Fibroblast of skin of right quadriceps (primary cell): ENCODE data around the gene LINGO4.

Source experiments
- DNase-seq: peaks from one replicate; pipeline ENCODE4 v3.0.0-alpha.2; 2013

LINGO4 gene, protein sequence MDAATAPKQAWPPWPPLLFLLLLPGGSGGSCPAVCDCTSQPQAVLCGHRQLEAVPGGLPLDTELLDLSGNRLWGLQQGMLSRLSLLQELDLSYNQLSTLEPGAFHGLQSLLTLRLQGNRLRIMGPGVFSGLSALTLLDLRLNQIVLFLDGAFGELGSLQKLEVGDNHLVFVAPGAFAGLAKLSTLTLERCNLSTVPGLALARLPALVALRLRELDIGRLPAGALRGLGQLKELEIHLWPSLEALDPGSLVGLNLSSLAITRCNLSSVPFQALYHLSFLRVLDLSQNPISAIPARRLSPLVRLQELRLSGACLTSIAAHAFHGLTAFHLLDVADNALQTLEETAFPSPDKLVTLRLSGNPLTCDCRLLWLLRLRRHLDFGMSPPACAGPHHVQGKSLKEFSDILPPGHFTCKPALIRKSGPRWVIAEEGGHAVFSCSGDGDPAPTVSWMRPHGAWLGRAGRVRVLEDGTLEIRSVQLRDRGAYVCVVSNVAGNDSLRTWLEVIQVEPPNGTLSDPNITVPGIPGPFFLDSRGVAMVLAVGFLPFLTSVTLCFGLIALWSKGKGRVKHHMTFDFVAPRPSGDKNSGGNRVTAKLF

DNA sequence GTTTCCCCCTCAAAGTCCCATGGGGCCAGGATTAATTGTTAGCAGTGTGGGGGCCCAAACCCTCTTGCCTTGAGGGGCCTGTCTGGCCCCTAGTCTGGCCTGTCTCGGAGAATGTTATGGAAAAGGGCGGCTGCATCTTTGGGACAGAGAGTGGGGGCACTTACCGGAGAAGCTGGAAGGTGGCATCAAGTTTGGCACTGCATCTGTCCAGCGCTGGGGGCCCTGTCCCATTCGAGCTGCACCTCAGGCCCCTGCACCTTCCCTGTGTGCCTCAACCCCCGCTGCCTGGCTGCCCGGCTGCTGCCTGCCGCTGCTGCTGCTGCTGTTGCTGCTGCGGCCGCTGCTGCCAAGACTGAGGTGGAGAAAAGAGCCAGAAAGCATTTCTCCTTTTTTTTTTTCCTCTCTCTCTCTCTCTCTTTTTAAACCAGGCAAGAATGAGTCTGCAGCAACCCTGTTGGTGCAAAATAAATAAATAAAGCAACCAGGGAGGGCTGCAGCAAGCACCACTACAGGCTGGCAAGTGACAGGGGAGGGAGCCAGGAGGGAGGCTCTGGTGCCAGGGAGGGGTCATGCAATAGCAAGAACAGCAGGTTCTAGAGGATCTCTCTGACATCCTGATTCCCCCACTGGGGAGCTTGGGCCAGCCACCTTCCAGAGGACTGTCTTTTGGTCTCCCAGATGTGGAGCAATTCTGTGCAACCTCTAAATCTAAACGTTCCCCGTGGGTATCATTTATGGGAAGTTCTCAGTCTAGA is at the start of gene LINGO4:
Gene LINGO4, minus strand, starts transcription at position 354 of the 755 bp plus-strand sequence. CDS start 2,715 bp downstream, outside the sequence.
- no peak for DNase-seq

DNA sequence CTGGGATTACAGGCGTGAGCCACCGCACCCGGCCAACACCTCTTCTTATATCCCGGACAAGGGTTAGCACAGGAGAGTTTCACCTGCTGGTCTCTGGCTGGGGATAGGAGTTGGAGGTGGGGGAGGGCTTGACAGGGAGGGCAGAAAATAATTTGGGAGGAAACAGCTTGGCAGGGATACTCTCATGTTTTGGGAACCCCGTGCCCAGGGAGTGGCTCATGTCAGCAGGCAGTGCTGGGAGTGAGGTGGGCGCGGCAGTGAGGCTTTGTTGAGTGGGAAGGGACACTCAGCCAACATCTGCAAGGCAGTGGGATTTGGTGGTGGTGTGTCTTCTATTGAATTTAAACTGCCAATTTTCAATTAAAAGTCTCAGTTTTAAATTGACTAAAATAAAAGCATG is 49.4 kb upstream of the LINGO4 start:
- DNase-seq, result no peak

DNA sequence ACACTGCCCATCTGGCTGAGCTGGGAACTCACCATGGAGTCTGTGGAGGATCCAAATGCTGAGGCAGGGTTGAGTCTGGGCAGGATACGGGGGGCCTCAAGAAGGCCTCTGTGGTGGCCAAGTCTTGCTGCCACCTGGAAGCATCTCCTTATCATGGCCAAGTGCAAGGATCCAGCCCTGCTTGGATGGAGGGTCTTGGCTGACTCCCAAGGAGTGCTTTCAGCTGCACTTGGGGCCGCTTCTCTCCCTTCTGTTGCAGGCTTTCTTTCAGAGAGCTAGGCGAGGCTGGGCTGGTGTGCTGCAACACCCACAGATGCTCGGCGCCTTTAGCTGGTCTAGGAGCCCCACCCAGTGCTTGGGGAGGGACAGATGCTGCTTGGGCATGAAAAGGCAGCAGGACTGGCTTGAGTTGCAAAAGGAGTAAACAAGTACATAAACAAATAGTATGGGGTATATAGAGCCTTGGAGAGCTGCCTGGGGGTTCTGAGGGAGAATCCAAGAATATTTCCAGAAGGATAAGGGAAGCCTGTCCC is 48.3 kb upstream of the LINGO4 start, which contains the start of gene THEM5:
Gene THEM5, minus strand, starts transcription at position 302 of the 533 bp plus-strand sequence. Its CDS starts 147 bp downstream, at position 155.
- DNase-seq, result no peak

DNA sequence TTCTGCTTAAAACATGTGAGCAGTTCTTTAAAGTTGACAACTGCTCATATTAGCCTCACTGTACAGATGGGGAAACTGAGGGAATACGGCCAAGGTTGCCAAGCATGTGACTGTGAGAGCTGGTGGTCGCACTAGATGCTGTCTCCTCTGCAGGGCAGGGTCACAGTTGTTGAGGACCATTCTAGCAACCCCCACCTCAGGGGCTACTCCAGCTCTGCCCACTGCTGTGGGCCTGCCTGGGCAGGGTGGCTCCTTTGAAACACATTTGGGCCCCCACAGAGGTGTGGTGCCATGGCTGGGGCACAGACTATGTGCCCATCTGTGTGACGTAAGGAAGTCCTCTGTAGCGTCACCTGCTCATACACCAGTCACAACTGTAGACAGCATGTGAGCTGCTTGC is 47.5 kb upstream of the LINGO4 start:
- no peak for DNase-seq

DNA sequence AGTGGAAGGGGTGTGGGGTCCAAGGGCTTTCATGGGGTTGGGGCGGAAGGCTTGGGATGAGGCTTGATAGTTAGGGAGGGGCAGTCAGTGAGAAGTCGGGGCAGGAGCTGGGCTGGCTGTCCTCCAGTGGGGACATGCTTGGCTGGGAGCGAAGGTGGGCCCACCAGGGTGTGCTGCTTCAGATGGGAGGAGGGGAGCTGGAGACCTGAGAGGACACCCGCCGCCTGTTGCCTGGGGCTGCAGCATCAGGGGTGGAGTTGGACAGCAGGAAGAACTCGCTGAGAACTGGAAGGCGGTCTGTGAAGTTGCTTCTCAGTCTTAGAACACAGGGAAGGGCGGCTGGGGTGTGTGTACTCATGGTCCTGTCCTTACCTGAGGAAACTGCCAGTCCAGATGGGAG is 46.7 kb upstream of the LINGO4 start:
- DNase-seq, result no peak

DNA sequence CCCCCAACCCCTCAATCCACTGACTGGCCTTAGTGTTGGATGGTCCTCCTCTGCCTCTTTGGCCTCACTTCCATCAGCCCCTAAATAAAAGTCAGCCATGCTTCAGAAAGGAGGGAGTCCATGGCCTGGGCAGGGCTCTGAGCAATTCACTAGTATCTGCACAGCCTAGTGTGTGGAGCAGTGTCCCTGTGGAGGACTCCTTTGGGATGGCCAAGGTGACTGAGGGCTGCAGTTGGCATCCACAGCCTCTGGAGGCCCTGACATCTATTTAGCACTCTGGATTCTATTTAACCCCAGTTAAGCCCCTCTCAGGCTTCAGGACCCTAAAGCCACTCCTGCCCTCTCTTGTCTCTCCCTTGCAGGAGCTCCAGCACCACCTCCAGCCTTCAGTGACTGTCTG is 44.7 kb upstream of the LINGO4 start:
- DNase-seq, result no peak

DNA sequence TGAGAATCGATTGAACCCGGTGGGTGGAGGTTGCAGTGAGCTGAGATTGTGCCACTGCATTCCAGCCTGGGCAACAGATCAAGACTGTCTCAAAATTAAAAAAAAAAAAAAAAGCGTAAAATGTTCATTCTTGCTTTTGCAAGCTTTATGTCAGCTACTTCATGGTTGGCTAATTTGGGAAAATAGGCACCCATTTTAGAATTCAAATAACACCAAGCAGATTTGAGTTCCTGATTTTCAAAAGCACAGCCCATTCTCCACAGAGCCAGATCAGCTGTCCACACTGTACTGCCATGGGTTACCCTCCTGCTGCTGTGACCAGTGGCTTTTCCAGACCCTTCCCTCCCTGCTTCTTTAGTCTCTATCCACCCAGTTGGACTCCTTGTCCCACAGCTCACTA is 43.9 kb upstream of the LINGO4 start:
- no peak for DNase-seq

DNA sequence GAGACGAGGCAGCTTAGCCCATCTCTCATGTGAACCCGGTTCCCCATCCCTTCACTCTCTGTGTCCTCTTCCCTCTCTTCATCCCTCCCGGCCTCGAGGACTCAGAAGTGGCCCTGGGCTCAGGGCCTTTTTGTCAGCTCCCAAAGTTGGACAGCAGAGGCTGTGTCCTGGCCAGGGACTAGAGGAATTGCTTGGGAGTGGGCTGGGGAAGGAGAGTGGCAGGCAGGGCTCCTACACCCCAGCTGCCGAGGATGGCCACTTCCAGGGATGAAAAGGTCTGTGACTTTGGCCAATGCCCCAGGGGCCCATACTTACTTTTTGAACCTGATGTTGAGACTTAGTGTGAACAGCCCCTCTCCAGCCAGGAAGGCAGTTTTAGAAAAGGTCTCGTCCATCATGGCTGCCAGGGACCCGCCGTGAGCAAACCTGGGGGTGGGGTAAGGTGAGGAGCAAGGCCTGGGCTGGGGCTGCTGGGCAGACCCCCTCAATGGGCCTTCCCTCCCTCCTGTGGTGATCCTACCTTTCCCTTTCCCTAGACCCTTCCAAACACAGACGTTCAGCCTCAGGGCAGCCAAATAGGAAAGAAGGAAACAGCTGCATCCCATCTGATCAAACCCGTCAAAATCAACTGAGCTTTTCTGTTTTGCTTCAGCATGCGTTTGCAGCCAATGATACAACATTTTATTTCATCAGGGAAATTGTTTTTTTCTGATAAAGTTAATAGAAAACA is 42.8 kb upstream of the LINGO4 start:
- no peak for DNase-seq

DNA sequence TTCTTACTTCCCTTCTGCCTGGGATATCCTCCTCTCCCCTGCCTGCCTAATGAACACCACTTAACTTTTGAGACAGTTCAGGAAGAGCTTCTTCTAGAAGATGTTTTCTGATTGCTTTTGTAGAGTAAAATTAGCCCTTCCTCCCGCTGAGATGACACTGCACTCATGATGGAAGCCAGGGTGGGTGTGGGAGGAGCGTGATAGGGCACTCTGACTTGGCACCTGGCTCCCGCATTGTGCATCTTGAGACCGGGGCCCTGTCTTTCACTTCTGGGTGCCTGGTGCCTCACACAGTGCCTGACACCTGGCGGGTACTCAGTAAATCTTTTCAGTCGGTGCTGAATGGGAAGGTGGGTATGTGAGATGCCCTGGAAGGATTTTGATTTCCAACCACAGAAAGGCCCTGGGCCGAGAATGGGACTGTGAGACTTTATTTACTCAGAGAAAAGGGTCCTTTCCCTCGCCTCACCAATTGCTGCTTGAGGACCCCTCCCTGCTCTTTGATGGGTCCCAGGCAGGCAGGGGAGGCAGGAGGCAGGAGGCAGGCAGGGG is 41.5 kb upstream of the LINGO4 start:
- DNase-seq, result no peak

DNA sequence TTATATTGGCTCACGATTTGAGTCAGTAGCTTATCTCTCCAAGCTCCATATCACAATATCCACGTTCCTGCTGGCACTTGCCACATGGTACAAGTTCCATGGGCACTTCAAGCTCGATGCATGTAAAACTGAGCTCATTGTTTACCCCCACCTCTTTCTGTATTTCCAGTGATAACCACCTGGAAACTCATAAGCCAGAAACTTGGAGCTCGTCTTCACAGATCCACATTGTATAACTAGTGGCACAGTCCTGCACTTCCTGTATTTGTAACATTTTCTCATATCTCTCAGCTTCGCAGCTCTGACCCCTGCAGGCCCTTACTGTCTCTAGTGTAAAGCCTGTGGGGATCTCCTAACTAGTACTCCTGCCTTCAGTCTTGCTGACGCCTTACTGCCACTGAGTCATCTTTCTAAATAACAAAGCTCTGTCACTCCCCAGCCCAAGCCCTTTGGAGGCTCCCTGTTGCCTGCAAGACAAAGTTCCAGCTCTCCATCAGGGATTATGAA is 40.9 kb upstream of the LINGO4 start:
- peak; percentile 46 for DNase-seq

DNA sequence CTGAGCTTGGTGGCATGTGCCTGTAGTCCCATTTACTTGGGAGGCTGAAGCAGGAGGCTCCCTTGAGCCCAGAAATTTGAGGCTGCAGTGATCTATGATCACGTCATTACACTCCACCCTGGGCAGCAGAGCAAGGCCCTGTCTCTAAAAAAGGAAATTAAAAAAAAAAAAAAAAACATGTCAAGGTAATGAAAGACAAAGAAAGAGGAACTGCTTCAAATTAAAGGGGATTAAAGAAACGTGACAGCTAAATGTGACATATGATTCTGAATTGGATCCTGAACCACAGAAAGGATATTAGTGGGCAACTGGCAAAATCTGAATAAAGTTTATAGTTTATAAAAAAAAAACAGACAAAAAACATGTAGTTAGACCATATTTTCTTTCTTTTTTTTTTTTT is 38.2 kb upstream of the LINGO4 start:
- no peak for DNase-seq

DNA sequence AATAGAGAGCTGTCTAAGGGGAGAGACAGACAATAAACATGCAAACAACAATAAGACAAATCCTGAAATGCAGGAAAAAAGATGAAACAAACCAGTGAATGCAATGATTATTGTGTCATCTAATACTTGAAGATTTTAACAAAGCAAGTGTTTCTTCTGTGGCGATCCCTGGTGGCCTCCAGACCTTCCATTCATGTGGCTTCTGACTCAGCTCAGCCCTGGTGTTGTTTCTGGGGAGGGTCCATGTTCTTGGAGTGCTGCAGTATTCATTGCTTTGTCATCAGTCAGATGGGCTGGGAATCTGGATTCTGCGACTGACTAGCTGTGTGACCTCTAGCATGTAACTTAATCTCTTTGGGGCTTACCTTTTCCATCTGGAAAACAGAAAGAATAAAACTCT is 35.9 kb upstream of the LINGO4 start:
- DNase-seq, result peak; percentile 21

DNA sequence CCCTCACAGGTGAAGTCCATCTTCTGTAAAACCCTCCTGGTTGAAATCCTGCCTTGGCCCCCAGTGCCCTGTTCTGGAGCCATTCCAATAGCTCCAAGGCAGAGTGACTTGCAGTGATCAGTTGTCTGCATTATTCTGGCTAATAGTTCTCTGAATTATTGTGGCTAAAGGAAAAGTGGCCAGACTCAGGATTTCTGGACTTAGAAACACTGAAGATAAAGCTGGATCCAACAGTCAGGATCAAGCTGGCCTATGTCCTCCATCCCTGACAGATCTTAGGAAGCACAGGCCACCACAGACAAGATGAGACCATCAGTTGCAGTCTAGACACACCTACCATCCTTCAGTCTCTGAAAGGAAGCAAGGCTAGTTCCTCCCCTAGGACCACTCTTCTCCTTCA is 35.2 kb upstream of the LINGO4 start:
- no peak for DNase-seq

DNA sequence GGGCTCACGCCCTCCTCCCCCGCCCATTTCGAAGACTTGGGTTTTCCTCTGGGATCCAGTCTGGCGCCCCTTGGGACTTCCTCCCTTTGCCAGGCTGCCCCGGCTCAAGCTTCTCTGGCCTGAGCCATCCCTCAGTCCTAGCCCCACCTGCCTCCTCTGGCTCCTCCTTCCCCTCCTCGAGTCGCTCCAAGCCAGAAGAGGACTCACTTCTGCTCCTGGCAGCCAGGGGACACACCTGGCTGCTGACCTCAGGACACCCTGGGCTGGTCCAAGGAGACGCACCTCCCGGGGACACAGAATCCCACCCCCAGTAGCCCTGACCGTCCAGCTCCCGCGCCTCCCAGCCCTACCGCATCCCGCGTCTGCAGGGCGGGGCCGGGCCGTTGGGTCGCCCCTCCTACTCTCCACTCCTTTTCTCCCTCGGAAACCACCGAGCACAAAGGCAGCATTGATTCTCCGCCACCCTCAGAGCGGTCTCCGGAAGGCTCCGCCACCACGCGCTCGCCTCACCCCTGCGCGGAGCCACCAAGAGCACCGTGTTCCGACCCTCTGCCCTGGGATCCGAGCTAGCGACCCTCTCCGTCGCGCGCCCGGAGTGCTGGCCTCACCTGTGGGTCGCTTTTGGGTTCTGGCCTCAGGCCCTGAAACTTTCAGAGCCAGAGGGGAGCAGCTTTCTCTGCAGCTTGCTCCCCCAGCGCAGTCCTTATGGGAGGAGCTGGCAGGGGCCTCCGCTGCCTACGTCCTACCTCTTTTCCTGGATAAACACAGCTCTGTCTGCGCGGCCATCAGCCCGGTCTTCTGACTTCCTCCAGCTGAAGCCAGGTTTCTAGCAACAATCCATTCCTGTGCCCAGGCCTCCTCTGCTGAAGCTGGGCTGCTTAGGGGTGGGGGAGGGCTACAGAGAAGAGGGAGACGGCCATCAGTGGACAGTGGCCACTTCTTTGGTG is 34.5 kb upstream of the LINGO4 start, which contains the start of gene C2CD4D:
Gene C2CD4D, minus strand, starts transcription at position 364 of the 947 bp plus-strand sequence. CDS start 831 bp downstream, outside the sequence.
- DNase-seq, result no peak

DNA sequence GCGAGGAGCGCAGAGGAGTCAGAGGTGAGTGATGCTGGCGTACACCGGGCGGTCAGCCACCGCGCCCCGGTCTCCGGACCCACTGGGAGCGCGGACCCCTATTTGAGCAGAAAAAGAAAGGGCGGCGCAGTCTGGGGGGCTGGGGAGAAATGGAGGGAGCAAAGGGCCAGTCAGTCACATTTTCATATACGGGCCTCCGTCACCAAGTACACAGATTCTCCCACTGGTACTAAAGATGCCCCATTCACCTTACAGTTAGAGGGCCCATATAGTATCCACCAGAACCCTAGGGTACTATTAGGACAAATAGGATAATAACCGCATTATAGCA is 33.8 kb upstream of the LINGO4 start:
- no peak for DNase-seq

DNA sequence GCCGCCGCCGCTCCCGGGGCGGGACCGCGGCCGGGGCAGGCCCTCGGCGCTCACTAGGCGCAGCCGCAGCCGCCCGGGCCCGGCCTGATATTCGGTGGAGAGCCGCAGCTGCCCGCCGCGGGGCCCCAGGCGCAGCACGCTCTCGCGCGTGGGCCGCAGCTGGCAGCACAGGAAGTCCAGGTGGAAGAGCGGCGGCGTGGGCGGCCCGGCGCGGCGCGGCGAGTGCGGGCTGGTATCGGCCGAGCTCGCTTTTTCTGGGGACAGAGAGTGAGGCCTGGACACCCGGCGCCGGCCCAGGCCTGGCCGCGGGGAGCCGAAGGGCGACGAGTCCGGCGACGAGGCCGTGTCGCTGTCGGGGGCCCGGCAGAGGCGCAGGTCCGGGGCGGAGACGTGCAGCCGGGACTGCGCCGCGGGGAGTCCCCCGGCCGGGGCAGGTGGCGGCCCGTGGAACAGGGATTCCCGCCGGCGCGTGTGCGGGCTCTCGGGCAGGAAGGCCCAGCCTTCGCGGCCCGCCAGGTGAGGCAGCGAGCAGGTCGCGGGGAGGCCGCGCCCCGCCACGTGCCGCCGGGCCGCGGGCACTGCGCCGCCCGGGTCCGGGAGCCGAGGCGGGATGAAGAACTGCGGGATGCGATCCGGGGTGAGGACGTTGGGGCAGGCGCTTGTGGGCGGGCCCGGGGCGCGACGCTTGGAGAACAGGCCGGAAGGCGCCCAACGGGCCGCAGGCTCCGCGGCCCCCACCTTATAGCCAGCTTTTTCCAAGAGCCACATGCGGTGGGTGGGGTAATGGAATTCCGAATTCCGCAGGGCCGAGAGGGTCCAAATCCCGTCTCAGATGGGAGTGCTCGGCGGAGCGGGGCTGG is 33.2 kb upstream of the LINGO4 start:
- DNase-seq, result no peak

DNA sequence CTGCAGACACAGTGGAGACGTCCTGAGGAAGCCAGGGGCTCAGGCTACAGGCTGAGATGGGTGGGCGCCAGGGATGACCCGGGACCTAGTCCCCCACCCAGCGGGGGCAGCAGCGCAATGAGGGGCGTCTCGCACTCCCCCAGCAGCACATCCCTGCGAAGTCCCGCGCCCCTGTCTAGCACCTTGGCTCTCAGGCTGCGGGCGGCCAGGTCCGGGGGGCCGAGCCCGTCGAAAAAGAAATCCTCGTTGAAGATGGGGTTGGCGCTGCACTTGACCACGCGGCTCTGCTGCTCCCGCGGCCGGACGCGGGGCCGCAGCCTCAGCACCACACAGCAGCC is 32.6 kb upstream of the LINGO4 start:
- DNase-seq, result no peak

DNA sequence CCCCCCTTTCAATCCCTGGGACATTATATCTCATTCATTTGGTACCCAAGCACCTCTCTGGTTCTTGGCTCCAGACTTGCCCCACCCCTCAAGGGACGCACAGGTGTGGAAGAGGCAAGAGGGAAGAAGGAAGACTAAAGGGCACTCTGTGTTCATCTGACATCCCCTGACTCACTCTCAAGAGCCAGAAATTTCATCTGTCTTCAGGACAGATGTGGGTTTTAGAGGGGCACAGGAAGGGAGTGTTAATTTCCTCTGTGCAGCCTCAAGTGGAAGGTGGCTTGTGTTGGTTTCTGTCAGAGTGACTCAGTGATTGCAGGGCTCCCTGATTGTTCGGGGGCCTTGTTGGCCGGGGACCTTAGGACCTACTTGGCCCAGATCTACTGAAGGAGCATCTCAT is 32.0 kb upstream of the LINGO4 start:
- DNase-seq, result no peak

DNA sequence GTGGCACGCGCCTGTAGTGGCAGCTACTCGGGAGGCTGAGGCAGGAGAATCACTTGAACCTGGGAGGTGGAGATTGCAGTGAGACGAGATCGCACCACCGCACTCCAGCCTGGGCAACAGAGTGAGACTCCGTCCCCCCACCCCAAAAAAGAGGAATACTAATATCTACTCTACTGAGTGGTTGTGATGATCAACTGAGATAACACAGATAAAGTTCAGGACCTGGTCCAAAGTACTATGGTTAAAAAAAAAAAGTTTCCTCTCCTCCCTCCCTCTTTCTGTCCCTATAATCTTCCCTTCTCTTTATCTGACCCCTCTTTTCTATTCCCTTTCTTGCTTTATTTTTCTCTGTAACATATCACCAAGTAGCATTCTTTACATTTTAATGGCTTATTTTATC is 30.4 kb upstream of the LINGO4 start:
- no peak for DNase-seq

DNA sequence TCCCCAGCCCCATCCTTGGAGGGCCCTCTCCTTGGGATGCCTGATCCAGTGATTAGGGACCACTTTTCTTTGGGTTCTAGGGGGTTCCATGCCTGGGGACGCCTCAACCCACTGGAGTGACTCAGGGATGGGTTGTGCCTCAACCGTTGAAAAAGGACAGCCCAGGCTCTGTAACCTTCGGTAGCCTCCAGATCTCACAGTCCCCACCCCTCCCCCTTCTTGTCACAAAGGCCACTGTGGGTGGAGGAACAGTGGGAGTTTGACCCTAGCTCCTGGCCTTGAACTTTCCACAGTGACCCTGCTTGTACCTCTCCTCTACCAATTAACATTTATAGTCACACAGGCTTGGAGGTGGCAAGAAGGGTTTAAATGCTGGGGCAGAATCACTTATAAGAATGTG is 29.0 kb upstream of the LINGO4 start:
- DNase-seq, result no peak
